HG02678 (cell line): ENCODE results near the gene NUDT1.
"Not testable (repeated sequence)": the region's sequence is repeated elsewhere in the genome, so short reads cannot be mapped to it uniquely, and the experiment has no call there.

Experiments used
- ATAC-seq: cut with Tn5 transposase; IDR thresholded peaks from one replicate; pipeline ENCODE4 v1.9.1; 2021; ENCODE audit warnings: mild to moderate bottlenecking, moderate library complexity; ENCODE audit not compliant: unreplicated experiment

Gene NUDT1

DNA sequence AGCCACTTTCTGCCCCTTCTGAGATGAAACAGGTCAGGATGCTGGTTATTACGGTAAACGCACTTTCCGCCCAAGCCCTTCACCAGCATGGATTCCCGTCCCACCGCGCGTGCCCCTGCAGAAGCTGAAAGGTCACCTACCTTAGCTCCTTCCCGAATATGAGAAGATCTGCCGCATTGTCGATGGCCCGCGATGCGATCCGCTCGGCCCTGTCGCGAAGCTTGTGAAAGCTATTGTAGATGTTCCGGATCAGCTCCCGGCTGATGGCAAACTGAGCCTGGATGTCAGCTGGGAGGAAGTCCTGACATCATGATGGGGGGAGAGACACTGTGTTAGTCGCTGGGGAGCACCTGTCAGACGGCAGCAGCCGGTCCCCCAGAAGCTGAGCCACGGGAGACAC, 22.1 kb downstream of the NUDT1 start:
- ATAC-seq: no peak

GRCh38 chr7:2266911-2267310, 24.9 kb downstream of the NUDT1 start:
- no peak for ATAC-seq

DNA sequence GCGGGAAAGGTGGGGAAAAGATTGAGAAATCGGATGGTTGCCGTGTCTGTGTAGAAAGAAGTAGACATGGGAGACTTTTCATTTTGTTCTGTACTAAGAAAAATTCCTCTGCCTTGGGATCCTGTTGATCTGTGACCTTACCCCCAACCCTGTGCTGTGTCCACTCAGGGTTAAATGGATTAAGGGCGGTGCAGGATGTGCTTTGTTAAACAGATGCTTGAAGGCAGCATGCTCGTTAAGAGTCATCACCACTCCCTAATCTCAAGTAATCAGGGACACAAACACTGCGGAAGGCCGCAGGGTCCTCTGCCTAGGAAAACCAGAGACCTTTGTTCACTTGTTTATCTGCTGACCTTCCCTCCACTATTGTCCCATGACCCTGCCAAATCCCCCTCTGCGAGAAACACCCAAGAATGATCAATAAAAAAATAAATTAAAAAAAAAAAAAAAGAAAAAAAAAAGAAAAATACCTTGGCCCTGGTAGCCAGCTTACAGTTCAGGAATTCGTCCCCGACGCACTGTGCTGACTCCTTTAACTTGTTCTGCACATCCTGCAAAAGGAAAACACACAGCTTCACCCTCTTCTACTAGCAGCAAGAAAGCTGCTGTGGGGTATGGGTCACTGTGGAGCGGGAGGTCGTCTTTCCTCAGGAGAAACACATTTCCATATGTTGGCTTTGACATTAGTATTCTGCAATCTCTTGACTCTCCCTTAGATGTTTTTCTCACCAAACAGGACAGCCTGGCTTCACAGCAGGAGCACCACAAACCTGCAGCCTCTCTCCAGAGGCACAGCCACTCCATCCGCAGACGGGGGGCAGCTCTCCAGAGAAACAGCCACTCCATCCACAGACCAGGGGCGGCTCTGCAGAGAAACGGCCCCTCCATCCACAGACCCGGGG, 27.3 kb downstream of the NUDT1 start:
- ATAC-seq: not testable (repeated sequence)

DNA sequence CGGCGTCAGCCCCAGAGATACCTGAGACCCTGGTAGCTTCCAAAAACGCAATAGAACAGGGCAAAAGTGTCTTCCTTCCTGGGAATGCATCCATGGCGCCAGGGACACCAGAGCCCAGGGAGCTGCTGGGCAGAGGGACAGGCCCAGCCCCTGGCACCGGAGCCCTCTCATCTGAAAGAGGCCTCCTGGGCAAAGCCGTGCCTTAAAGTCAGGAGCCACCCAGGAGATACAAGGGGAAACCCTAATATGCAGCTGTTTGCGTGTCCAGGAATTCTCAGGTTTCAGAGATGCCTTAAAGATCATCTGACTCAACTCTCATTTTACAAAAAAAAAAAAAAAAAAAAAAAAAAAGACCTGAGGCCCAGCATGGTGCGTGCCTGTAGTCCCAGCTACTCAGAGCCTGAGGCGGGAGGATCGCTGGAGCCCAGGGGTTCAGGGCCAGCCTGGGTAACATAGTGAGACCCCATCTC, 28.0 kb downstream of the NUDT1 start:
- no peak for ATAC-seq

GRCh38 chr7:2270495-2270894, 28.5 kb downstream of the NUDT1 start:
- ATAC-seq: no peak

GRCh38 chr7:2271273-2272026, 29.4 kb downstream of the NUDT1 start:
- no peak for ATAC-seq

- ATAC-seq: no peak
These were observed 30.0 kb downstream of the NUDT1 start for GRCh38 chr7:2272031-2272430.

DNA sequence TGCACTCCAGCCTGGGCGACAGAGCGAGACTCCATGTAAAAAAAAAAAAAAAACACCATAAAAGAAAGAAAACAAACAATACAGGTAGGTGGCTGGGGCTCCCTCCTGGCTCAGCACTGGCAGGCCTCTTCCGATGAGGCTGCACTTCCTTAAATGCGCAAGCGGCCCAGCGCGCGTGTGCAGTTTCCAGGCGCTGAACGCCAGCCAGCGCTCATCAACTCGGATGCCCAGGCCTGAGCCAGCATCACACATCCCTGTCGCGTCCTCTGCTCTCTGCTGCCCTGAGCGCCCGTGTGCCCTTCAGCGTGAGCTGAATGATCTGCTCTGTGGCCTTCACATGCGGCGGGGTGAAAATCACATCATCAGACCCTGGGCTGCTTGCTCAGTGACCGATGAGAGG, 31.8 kb downstream of the NUDT1 start:
- ATAC-seq: no peak

- no peak for ATAC-seq
These were observed 32.6 kb downstream of the NUDT1 start for GRCh38 chr7:2274666-2275065.

DNA sequence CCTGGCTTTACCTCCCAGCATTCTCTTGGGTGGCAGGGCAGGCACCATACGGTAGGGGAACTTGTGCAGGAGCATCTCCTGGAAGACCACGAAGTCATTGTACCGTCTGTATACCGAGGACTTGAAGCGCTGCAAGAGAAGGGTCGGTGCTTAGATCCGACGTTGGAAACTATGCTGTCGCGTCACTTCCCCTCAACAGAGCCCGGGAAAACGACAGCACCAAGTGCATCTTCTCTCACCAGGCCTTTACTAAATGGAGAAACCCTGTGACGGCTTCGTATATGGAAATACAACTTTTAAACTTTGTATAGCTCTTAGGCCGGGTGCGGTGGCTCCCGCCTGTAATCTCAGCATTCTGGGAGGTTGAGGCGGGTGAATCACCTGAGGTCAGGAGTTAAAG, 33.1 kb downstream of the NUDT1 start:
- ATAC-seq: no peak

- no peak for ATAC-seq
These were observed 34.1 kb downstream of the NUDT1 start for GRCh38 chr7:2276107-2276506.

GRCh38 chr7:2278026-2278425, 36.0 kb downstream of the NUDT1 start:
- ATAC-seq: no peak

- ATAC-seq: no peak
These were observed 37.9 kb downstream of the NUDT1 start for GRCh38 chr7:2279896-2280295.

GRCh38 chr7:2280424-2280823, 38.4 kb downstream of the NUDT1 start:
- ATAC-seq: no peak

- ATAC-seq: no peak
These were observed 39.5 kb downstream of the NUDT1 start for GRCh38 chr7:2281541-2281940.

DNA sequence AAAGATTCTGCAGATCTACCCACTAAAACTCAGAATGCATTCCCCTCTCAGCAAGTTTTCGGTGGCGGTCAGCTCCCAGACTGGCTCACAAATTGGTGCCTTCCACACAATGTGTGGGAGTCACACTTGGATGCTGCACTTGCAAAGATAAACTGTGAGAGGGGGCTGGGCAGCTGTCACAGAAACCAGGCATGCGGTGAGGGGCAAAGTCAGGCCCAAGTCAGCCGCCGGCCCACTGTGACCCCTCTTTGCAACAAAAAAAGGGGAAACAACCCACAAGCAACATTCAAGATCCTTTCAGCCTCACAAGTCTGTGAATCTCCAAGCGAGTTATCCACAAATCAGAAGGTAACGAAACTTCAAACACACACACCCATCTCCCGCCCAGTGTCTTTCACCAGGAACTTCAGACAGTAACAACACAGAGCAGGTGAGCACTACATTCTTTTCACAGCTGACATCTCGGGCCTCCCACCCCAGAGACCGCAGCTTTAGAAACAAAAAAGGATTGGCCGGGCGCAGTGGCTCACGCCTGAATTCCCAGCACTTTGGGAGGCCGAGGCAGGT, 40.2 kb downstream of the NUDT1 start:
- no peak for ATAC-seq

GRCh38 chr7:2283074-2283473, 41.0 kb downstream of the NUDT1 start:
- no peak for ATAC-seq

GRCh38 chr7:2287745-2288144, 45.7 kb downstream of the NUDT1 start:
- no peak for ATAC-seq

GRCh38 chr7:2288503-2288902, 46.5 kb downstream of the NUDT1 start:
- ATAC-seq: peak; percentile 80

GRCh38 chr7:2289111-2289586, 47.1 kb downstream of the NUDT1 start:
- no peak for ATAC-seq

- ATAC-seq: no peak
These were observed 47.6 kb downstream of the NUDT1 start for GRCh38 chr7:2289621-2290020.

GRCh38 chr7:2290877-2291276, 48.9 kb downstream of the NUDT1 start:
- no peak for ATAC-seq
